ENCODE data around the gene CUEDC1. TPM values are rescaled to one million over a fixed set of nuclear protein-coding genes. Genes with fewer than 3 reads are reported as not detected.

CUEDC1 gene
- total and polyA plus RNA-seq, 2 of the 4 experiments (the other 2 are of a cell fraction) = 4.1 to 21.2 TPM

GRCh38 chr17:57914273-57915142 is 40.7 kb downstream of the CUEDC1 start (continued):
- TF ChIP-seq ELK1 (IDR thresholded peaks at IDR 0.05; ENCODE audit: borderline replicate concordance, low read depth, low read length) (no peak), MAFK (IDR thresholded peaks at IDR 0.05; ENCODE audit: low read depth, low read length) (no peak)

Measured in IMR-90 (cell line).